Measurements from ENCODE around the gene TRAPPC2.

TRAPPC2 gene

GRCh38 chrX:13699183-13699826 lies 35.1 kb downstream of the TRAPPC2 start:
- H3K4me3 ChIP-seq (ENCODE audit: low read length), result no peak overlapping the region
- no peak for TF ChIP-seq CTCF (conservative IDR thresholded peaks at IDR 0.05; ENCODE audit: low read length)
- DNase-seq (ENCODE audit: low read depth), result no peak

- no peak for TF ChIP-seq CTCF (conservative IDR thresholded peaks at IDR 0.05; ENCODE audit: low read length)
- no peak overlapping the region for H3K4me3 ChIP-seq (ENCODE audit: low read length)
- no peak for DNase-seq (ENCODE audit: low read depth)
Measured at GRCh38 chrX:13698432-13698831, 36.0 kb downstream of the TRAPPC2 start.

GRCh38 chrX:13697976-13698375 lies 36.4 kb downstream of the TRAPPC2 start:
- no peak for TF ChIP-seq CTCF (conservative IDR thresholded peaks at IDR 0.05; ENCODE audit: low read length)
- DNase-seq (ENCODE audit: low read depth), result no peak
- H3K4me3 ChIP-seq (ENCODE audit: low read length), result no peak overlapping the region

- no peak for DNase-seq (ENCODE audit: low read depth)
- H3K4me3 ChIP-seq (ENCODE audit: low read length), result no peak overlapping the region
- TF ChIP-seq CTCF (conservative IDR thresholded peaks at IDR 0.05; ENCODE audit: low read length), result no peak
Measured at GRCh38 chrX:13697455-13697854, 37.0 kb downstream of the TRAPPC2 start.

- no peak overlapping the region for H3K4me3 ChIP-seq (ENCODE audit: low read length)
- TF ChIP-seq CTCF (conservative IDR thresholded peaks at IDR 0.05; ENCODE audit: low read length), result no peak
- DNase-seq (ENCODE audit: low read depth), result no peak
Measured at GRCh38 chrX:13695601-13696115, 38.8 kb downstream of the TRAPPC2 start.

- no peak for DNase-seq (ENCODE audit: low read depth)
- no peak for TF ChIP-seq CTCF (conservative IDR thresholded peaks at IDR 0.05; ENCODE audit: low read length)
- no peak overlapping the region for H3K4me3 ChIP-seq (ENCODE audit: low read length)
Measured at GRCh38 chrX:13694983-13695382, 39.4 kb downstream of the TRAPPC2 start.

GRCh38 chrX:13694359-13694758 lies 40.1 kb downstream of the TRAPPC2 start:
- H3K4me3 ChIP-seq (ENCODE audit: low read length), result no peak overlapping the region
- TF ChIP-seq CTCF (conservative IDR thresholded peaks at IDR 0.05; ENCODE audit: low read length), result no peak
- no peak for DNase-seq (ENCODE audit: low read depth)

All from AG10803 (cell line).